GM19043 (cell line): ENCODE data around the gene RBM39.
A peak's percentile ranks its signal among the peaks of the same experiment; 100 is the strongest.
"Not testable (repeated sequence)": the region's sequence is repeated elsewhere in the genome, so short reads cannot be mapped to it uniquely, and the experiment has no call there.

ENCODE experiments used
- ATAC-seq: cut with Tn5 transposase; IDR thresholded peaks from one replicate; pipeline ENCODE4 v1.9.1; 2021; ENCODE audit warnings: low read depth; ENCODE audit not compliant: unreplicated experiment

The RBM39 gene

DNA sequence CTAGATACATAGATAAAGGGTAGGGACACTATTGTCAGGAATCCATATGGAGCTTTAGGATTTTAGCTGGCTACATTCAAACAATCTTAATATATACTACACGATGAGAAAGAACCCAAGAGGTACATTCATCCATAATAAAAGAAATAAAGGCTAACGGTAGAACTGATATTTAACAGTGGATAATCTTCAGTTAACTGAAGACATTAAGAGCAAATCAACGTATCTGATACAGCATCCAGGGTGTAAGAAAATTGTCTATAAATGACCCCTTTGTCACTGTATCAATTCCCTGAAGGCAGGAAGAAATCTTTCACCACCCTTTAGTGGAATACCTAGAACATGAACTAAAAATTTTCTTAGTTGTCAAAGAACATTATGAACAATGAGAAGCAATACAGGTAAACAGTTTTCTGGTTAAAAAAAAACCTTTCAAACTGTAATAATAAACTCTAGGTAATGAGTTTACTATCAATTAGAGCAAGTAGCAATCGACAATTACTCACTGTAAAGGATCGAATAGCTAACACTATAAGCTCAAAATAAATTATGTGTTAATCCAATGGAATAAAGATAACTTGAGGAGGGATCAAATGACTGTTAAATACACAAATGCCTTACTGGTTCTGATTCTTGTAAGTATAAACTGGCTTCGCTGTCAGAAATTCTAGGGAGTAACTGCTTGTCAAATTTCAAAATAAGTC, 31.0 kb downstream of the RBM39 start:
- no peak for ATAC-seq

DNA sequence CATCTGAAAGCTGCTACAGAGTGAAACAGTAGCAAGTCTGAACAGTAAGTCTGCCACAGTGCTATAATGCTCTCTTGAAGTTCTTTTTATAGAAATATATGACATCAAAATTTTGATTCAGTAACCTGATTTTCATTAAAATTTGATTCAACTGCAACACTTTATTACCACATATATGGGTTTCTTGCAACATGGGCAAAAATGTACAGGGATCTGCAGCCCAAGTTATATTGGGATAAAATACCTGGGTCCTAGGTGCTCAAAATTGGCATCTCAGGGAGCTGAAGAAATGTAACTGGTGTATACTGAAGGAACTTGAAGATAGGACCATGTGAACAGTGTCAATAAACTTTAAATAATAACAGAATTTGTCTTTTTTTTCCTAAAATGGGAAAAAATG, 32.0 kb downstream of the RBM39 start:
- no peak for ATAC-seq

DNA sequence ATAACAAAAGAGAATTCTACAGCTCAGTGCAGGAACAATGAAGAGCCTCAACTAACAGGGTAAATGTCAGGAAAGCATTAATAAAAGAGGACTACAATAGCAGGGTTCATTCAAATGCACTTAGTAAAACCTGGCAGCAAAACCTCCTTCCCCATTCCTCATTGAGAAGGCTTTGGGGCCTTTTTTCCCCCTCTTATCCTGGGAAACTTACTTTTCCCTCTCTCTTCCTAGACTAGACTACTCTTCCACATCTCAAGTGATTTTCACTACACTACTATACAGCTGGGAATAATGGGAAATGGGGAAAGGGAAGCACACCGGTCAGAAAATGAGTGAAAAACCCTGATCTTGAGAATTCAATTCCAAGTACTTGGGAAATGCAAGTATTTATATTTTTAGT, 32.8 kb downstream of the RBM39 start:
- ATAC-seq: no peak

DNA sequence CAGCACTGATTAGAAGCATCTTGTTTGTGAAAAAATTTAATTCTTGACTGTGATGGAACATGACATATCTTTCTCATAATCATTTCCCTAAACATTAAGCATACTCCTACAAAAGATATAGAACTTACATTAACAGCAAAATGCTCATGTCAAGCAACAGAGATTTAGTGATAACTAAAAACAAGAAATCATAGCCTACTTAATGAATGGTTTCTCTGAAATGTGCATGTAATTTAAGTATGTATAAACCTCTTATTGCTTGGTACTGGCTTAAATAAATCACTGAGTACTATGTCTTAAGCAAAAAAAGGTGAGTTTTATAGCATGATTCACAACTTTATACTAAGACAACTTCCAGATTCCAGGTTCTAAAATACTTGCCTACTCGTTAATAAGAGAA, 33.6 kb downstream of the RBM39 start:
- no peak for ATAC-seq

DNA sequence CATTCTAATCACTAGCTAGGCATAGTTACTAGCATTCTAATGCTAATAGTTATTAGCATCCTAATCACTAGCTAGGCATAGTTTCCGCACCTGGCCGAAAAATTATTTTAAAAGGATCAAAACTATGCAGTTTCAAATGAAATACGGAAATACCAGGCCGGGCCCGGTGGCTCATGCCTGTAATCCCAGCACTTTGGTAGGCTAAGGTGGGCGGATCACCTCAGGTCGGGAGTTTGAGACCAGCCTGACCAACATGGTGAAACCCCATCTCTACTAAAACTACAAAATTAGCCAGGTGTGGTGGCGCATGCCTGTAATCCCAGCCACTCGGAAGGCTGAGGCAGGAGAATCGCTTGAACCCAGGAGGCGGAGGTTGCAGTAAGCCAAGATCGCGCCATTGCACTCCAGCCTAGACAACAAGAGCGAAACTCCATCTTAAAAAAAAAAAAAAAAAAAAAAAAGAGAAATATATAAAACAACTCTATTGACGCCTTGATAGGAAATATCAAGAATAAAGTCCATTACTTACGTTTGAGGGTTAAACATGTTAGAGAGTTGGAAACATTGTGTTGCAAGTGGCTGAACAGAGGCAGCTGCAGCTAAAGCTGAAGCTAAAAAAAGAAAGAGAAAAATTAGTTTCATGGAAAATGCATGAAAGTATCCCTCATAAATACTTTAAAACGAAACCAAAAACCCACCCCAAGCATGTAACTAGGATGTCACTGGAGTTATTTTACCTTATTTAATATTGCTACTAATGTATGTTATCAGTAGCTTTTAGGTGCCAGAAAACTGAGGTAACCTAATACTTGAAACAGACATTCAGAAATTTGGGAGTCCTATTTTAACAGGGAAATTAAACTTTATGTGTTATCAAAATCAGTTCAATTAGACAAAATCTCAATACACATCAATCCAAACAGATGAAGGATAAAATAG, 35.2 kb downstream of the RBM39 start:
- not testable (repeated sequence) for ATAC-seq

DNA sequence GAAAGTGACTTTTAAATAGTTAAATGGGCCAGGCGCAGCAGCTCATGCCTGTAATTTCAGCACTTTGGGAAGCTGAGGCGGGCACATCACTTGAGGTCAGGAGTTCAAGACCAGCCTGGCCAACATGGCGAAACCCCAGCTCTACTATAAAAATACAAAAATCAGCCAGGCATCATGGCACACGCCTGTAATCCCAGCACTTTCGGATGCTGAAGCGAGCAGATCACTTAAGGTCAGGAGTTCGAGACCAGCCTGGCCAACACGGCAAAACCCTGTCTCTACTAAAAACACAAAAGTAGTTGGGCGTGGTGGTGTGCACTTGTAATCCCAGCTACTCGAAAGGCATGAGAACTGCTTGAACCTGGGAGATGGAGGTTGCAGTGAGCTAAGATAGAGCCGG, 36.2 kb downstream of the RBM39 start:
- ATAC-seq: not testable (repeated sequence)

DNA sequence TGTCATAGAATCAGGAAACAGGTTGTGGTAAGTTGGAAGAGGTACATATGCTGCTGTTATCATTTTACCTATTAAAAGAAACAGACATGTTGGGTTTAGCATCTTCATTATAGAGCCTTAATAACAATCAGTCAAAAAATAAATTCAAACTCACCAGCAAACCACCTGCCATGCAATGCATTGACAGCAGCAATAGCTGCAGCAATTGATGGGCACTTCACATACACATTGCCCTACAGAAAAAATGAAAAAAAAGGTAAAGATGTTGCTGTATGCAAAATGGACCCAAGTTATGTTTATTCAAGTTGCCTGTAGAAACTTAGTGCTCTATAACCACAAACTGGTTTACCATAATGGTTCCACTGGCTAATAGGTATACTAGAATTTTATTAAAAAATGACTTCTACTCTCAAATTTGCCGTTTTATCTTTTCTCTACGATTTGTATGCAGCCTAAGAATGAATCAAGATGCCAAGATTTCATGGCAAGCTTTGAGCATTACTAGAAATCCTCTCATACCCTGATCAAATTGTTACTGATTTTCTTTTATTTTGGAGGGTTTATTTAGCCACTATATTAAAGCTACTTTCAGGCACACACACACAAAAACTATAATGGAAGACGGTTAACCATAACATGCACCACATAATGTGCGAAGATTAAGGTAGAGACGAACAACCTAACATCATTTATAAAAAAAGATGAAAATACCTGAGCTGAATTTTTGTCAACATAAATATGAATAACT, 37.4 kb downstream of the RBM39 start:
- ATAC-seq: no peak

DNA sequence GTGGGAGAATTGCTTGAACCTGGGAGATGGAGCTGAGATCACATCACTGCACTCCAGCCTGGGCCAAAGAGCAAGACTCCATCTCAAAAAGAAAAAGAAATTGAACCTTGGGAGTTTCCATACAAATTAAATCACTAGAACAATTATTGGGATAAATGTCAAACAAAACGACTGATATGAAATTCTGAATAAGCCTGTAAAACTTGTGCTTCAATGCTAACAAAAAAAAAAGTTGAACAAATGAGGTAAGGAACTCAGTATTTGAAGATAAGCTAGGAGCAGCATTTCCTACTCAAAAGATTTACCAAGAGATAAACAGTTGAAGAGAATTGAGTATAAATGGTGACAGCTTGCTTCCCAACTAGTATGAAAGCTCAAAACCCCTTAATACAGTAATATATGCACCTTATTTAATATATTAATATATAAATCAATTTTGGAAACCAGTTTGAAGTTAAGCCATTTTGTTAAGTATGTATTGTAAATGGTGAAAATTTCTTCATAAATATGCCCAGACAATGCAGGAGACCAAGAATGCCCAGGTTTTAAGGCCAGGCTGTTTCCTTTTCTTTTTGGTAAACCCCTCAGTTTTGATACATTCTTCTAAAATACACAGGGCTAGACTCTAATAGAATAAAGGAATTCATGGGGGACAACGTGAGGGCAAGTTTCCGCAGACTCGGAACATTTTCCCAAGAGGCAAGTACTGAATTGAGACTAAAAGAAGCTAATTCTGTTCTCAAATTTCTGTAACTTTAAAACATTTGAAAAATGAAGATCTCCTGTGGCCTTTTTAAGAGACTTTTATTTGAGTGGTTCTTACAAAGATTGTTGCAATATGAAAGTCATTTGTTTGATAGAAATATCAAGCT, 39.0 kb downstream of the RBM39 start:
- no peak for ATAC-seq

DNA sequence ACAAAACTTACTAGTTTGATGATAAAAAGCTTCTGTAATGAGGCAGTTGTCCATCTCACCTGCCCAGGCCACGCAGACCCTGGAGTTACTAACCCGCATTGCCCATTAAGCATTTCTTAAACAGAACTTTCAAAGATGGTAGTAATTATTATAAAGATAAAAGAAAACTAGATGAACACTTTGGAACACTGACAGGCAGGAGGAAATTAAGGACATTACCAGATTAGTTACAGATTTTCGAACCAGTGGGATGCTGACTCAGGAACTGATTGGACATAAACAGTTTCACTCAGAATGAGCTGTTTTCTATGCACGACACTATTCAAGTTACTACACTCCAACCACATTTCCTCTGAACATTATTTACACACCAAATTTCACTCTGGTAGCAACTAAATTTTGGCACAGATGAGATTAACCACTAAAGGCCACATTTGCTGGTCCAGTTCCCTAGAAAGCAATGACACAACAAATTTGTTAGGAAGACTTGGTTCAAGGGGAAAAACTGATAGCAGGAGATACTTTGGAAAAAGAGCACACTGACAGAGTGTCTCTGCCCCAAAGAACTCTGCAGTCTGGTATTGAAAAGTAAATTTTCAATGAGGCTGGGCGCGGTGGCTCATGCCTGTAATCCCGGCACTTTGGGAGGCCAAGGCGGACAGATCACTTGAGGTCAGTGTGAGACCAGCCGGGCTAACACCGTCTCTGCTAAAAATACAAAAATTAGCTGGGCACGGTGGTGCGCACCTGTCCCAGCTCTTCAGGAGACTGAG, 39.8 kb downstream of the RBM39 start:
- no peak for ATAC-seq

DNA sequence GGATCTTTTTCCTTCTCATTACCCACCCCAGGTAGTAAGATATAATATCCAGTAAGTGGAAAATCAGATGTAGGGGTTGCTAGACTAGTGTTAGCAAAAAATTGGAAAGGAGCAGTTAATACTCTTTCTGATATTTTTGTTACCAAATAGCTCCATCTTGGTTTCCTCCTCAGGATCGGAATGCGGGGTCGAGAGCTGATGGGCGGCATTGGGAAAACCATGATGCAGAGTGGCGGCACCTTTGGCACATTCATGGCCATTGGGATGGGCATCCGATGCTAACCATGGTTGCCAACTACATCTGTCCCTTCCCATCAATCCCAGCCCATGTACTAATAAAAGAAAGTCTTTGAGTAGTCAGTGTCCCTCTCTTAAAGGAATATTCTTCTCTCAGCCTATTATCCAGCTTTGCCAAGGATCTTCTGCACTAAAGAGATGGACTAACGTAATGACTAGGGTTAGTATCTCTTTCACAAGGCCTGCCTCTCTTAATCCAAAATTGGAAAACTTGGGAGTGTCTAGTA, 41.4 kb downstream of the RBM39 start:
- ATAC-seq: no peak

DNA sequence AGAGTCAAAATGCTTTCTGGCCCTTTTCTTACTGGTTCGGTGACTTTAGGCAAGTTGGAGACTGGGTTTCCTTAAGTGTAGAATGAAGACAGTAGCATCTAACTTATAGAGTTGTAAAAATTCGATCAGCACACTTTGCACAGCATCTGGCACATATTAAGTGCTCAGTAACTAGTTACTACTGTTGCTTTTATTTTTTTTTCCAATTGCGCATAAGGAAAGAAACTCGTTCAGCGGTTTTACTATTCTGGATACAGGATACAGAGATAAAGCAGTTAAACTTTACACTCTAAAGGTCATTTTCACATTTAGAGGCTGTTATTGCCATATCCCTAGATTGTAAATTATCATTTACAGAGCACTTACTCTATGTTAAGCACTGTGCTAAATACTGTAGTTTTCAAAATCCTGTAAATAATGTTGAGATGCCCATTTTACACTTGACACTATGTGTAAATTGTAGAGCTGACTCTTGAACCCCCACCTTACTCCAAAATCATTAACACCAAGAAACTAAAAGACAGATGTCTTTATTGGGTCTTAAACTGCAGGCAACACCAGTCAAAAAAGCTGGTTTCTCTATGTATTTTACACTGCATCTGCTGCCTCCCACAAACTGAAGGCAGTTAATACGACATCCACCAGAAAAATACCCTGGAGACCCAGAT, 42.0 kb downstream of the RBM39 start:
- no peak for ATAC-seq

DNA sequence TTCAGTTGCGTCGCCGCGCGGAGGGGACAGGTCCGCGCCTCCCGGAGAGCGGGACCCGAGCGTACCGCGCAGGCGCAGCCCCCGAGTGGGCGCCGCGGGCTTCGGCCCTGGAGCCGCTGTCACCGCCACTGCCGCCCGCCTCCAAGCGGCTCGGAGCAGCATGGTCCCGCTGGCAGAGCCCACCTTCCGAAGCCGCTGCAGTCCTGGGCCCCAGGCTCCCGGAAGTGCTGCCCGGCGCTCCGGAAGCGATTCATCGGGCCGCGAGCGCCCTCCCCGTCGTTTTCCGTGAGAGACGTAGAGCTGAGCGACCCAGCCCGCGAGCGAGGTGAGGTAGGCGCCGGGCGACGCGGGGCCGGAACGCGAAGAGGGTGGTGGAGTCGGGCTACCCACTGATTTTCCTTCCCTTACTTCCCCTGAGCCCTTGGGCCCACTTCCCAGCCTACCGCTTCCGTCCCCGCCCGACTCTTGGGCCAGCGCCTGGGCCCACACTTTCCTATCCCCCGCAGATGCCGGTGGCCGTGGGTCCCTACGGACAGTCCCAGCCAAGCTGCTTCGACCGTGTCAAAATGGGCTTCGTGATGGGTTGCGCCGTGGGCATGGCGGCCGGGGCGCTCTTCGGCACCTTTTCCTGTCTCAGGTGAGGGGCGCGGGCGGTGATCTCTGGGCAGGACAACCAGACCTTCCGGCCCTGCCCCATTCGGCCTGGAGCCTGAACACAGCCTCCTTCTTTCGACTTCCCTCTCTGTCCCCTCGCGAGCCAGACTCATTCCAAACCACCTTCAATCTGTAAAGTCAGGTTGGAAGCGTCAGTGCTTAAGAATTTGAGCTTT, 42.7 kb downstream of the RBM39 start, which contains the start of the genes NFS1 and ROMO1:
Gene NFS1 (minus strand): TSS at position 226 of the 830 bp plus-strand sequence. CDS start 64 bp downstream, at position 162.
Gene ROMO1 (plus strand): TSS at position 279 of the 830 bp plus-strand sequence. CDS start 228 bp downstream, at position 507.
- peak; percentile 73 for ATAC-seq

DNA sequence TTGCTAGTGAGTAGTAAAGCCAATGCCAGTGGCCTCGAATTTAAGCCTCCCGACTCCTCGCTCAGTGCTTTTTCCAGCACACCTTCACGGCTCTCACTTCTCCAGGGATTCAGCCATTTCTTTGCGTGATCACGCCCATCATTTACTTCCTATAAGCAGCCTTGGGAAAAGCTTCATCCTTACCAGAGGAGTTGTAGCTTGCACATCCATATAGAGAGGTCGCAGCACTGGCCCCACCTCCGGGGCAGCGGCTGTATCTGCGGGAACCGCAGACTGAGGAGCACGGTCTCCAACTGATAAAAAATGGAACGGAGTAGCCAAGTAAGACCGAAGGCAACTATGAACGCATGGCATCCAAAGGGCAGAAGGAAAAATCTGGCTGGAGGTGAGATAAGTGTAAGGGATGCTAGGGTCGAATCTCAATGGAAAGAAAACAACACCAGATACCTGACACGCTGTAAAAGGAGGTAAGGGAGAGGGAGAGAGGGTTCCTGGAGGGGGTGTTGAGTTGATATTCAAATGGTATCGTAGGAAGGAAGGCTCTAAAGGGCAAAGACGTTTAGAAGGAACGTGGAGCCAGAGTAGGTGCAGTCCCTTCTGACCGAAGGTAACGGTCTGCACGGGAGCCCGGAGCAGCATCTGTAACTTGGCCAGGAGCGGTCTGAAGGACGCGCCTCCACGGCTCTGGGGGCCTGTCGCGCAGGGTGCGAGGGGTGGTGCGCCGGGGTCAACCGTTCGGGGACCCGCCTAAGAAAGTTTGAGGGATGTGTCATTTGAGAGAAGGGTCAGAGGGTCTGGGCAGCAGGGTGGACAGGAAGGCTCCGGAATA, 43.5 kb downstream of the RBM39 start:
- peak; percentile 12 for ATAC-seq

DNA sequence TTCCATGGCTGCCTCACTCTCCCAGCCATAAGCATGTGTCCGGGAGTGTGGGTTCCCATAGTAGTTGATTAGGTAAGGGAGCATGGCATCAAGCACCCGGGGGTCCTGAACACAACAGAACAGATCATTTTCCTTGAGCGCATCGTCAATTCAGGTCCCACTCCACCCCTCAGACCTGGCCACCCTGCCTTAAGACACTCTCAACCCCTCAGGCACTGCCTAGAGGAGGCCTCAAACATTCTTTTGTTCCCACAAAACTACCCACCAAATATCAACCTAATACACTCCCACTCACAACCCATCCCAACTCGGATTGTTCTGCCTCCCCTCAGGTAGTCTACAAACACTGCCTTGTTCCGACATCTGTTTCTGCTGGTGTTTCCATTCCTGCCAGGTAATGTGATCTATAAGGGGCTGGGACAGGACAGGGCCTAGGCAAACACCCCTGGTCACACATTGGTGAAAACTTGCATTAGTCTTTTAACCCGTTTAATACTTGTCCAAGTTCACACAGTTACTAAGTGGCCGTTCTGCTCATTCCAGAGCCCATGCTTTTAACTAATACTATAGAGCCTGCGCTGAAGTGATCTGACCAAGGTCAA, 44.3 kb downstream of the RBM39 start:
- no peak for ATAC-seq

DNA sequence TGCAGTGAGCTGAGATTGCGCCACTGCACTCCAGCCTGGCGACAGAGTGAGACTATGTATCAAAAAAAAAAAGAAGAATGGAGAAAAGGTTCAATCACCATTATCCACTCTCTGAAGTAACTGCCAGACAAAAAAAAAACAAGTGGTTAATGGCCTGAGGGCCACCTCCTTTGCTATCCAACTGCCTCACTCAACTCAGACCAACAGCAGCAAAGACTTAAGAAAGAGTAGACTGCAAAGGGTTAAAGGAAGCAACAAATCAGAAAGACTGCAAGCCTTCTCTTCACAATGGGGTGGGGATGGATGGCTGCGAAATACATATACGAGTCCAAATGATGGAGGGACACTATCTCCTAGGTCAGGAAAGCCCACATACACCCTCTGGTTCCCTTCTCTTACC, 46.1 kb downstream of the RBM39 start:
- no peak for ATAC-seq

DNA sequence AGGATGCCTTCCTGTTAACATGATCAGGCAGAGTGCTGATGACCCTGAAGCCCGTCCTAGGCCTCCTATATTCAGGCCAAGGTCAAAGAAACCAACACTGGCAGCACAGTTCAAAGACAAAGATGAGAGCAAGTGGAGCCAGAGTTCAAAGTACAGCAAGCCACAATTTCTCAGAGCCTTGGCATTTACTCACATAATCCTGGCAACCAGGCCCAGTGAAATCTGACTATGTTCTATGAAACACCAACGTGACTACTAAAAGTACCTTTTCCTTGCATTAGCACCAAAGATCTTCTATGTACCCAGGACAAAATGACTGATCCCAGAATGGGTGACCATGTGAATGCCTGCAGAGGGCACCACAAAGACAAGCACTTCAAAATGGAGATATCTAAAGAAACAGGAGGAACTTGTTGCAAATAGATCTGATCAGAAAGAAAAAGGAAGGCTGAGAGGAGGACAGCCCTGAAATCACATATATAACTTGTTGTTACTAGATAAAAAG, 46.8 kb downstream of the RBM39 start:
- no peak for ATAC-seq
